Adrenal gland (tissue), 12 donors: ENCODE measurements around the gene ESPNL. TPM values are rescaled to one million over a fixed set of nuclear protein-coding genes. Genes with fewer than 3 reads are reported as not detected.

ENCODE experiments used
- DNase-seq, 7 donors: peaks; one replicate each; pipeline ENCODE4 v3.0.0-alpha.2; 2019 to 2020
- H3K27ac ChIP-seq, 5 donors: fragments of 200-600 bp; sonication (generic) in 4 of 5; 1 replicate in 3 of 5; 2 replicates in 2 of 5; pipeline versions ENCODE4 v1.5.1 to v1.8.0; 2016 to 2020; ENCODE audit warnings: mild to moderate bottlenecking in 1 of 5
- H3K27me3 ChIP-seq: fragments of 200-600 bp; 2 replicates; pipeline ENCODE4 v1.8.0; 2021
- H3K36me3 ChIP-seq, 2 donors: fragments of 200-600 bp; replicated peaks in 1 of 2; 1 replicate in 1 of 2; 2 replicates in 1 of 2; pipeline versions ENCODE4 v1.5.1 to v1.8.0; 2018 to 2022
- H3K4me1 ChIP-seq, 2 donors: fragments of 200-600 bp; replicated peaks in 1 of 2; 1 replicate in 1 of 2; 2 replicates in 1 of 2; pipeline versions ENCODE4 v1.5.1 to v1.8.0; 2018 to 2021
- H3K4me3 ChIP-seq, 4 donors: fragments of 200-600 bp; sonication (generic) in 3 of 4; one replicate each; pipeline ENCODE4 v1.5.1; 2016 to 2018
- H3K9me3 ChIP-seq, 3 donors: fragments of 200-600 bp; sonication (generic) in 1 of 3; replicated peaks in 1 of 3; 1 replicate in 2 of 3; 2 replicates in 1 of 3; pipeline versions ENCODE4 v1.5.1 to v1.8.0; 2016 to 2021
- POLR2A ChIP-seq, 2 donors: fragments of 450-650 bp; IDR thresholded peaks; one replicate each; pipeline ENCODE4 v1.6.1; 2017; ENCODE audit warnings: antibody characterized with exemption in 2 of 2, mild to moderate bottlenecking in 2 of 2, moderate library complexity in 1 of 2
- WGBS, 4 donors: extraction: QIAGEN DNeasy Blood & Tissue Kit in 2 of 4; methylation state at CpG; one replicate each; pipeline versions ENCODE4 v1.1.5 to v1.1.7; 2013 to 2017; 5-methylcytosine and 5-hydroxymethylcytosine counted together
- intact Hi-C, 2 donors: fragments of 100-400 bp; cut with DNase I; formaldehyde crosslinking; loops; one replicate each; pipeline versions ENCODE4 v1.14.1 to v1.15.0; 2022 to 2023
- polyA plus RNA-seq, 3 donors: library from polyadenylated mRNA; stranded (reverse); fragments of 200-250 nt in 2 of 3; fragments of 350-450 nt in 1 of 3; fragmentation: Illumina TruSeq in 1 of 3; extraction: RNeasy Lipid Tissue Mini Kit (QIAGEN cat#74804) in 1 of 3; gene quantifications; one replicate each; pipeline ENCODE4 v1.2.3, GENCODE V29; 2013 to 2014
- total RNA-seq, 9 donors: library from RNA; depleted of rRNA in 4 of 9; stranded (reverse); fragments of >200 nt in 4 of 9; fragments of 120-200 nt in 1 of 9; fragmentation: NEBNext Ultra II Directional in 1 of 9; extraction: Animal tissue kit (Norgen Biotek cat#: 25700) in 1 of 9; gene quantifications; one replicate each; pipeline versions ENCODE4 v1.1.0 to v1.2.4, GENCODE V29; 2013 to 2023
- TF ChIP-seq, protein P1 (sequence below), 6 experiments: fragments of 450-650 bp in 4 of 6; fragments of 200-600 bp in 2 of 6; sonication (generic) in 1 of 6; IDR thresholded peaks; 1 replicate in 5 of 6; 2 replicates in 1 of 6; pipeline versions ENCODE4 v1.5.1 to v1.8.0; 2016 to 2021; ENCODE audit warnings: antibody characterized with exemption in 6 of 6, mild to moderate bottlenecking in 2 of 6, moderate library complexity in 1 of 6
- donor health status: healthy with polysubstance abuse.
- donor health status: Bipolar disorder and iron deficiency.
- donor health status: DM: yes; HTN: yes; CAD: no.
- donor health status: DM: no; HTN: no; CAD: no.
- donor health status: DM: no; HTN: no; CAD: no.
- donor health status: DM: yes; HTN: yes; CAD: no.

ESPNL gene
- total and polyA plus RNA-seq, 12 donors: 0.03 to 5.9 (median 1.2) TPM; not detected in 5

GRCh38 chr2:238158509-238159070 is 58.5 kb downstream of the ESPNL start, which contains the start of gene ERFE:
Gene ERFE, plus strand, starts transcription at chr2:238158970. Its CDS starts 38 bp downstream, at chr2:238159008.
- DNase-seq: peak in 1 of 7 donors; percentile 29
- Histone ChIP-seq H3K4me3 (peak within 1 kb of the TSS in 1 of 4 donors; percentile 47), H3K9me3 (no peaks in the 10 kb centered on the region), H3K27me3 (peaks cover 8% of the 10 kb centered on the region), H3K4me1 (peaks cover 0 to 4% of the 10 kb centered on the region in 2 donors), H3K36me3 (no peaks in the 10 kb centered on the region), H3K27ac (no peak within 1 kb of the TSS)
- TF ChIP-seq POLR2A (IDR thresholded peaks at IDR 0.05): no peak
- TF ChIP-seq, protein P1, sequence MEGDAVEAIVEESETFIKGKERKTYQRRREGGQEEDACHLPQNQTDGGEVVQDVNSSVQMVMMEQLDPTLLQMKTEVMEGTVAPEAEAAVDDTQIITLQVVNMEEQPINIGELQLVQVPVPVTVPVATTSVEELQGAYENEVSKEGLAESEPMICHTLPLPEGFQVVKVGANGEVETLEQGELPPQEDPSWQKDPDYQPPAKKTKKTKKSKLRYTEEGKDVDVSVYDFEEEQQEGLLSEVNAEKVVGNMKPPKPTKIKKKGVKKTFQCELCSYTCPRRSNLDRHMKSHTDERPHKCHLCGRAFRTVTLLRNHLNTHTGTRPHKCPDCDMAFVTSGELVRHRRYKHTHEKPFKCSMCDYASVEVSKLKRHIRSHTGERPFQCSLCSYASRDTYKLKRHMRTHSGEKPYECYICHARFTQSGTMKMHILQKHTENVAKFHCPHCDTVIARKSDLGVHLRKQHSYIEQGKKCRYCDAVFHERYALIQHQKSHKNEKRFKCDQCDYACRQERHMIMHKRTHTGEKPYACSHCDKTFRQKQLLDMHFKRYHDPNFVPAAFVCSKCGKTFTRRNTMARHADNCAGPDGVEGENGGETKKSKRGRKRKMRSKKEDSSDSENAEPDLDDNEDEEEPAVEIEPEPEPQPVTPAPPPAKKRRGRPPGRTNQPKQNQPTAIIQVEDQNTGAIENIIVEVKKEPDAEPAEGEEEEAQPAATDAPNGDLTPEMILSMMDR (IDR thresholded peaks at IDR 0.05): peak in 2 of 6 experiments; percentile 19 to 39
- intact Hi-C loops: no loop called here
- 7 to 26% (median 12%) methylated on average over 15 to 53 of the region's 61 CpGs for WGBS, 4 donors

GRCh38 chr2:238159071-238159539 is 59.0 kb downstream of the ESPNL start:
- TF ChIP-seq POLR2A (IDR thresholded peaks at IDR 0.05): no peak
- TF ChIP-seq, protein P1 (IDR thresholded peaks at IDR 0.05): peak in 1 of 6 experiments; percentile 1
- 2 to 5% (median 4%) methylated on average over 13 to 52 of the region's 52 CpGs for WGBS, 4 donors
- H3K9me3 ChIP-seq: no peaks in the 10 kb centered on the region
- no peak overlapping the region for H3K27ac ChIP-seq
- intact Hi-C loops: no loop called here
- H3K36me3 ChIP-seq: no peaks in the 10 kb centered on the region
- H3K4me1 ChIP-seq: peaks cover 0 to 4% of the 10 kb centered on the region in 2 donors
- peaks cover 13% of the 10 kb centered on the region for H3K27me3 ChIP-seq
- peak overlapping the region in 1 of 4 donors; percentile 47 for H3K4me3 ChIP-seq
- no peak for DNase-seq

- Histone ChIP-seq H3K4me3 (no peak overlapping the region), H3K4me1 (peaks cover 0 to 4% of the 10 kb centered on the region in 2 donors), H3K27me3 (peaks cover 16% of the 10 kb centered on the region), H3K27ac (no peak overlapping the region), H3K36me3 (no peaks in the 10 kb centered on the region), H3K9me3 (no peaks in the 10 kb centered on the region)
- no peak for DNase-seq
- TF ChIP-seq POLR2A (IDR thresholded peaks at IDR 0.05): no peak
- TF ChIP-seq, protein P1 (IDR thresholded peaks at IDR 0.05): no peak
- intact Hi-C loops: no loop called here
- 53 to 70% (median 61%) methylated on average over 8 to 10 of the region's 10 CpGs for WGBS, 4 donors
Measured at GRCh38 chr2:238159661-238160205, 59.6 kb downstream of the ESPNL start.

GRCh38 chr2:238160206-238161129 is 60.3 kb downstream of the ESPNL start:
- intact Hi-C loops: no loop called here
- DNase-seq: no peak
- TF ChIP-seq, protein P1 (IDR thresholded peaks at IDR 0.05): no peak
- no peak for TF ChIP-seq POLR2A (IDR thresholded peaks at IDR 0.05)
- Histone ChIP-seq H3K27ac (no peak overlapping the region), H3K27me3 (peaks cover 16% of the 10 kb centered on the region), H3K36me3 (no peaks in the 10 kb centered on the region), H3K4me3 (no peak overlapping the region), H3K9me3 (no peaks in the 10 kb centered on the region), H3K4me1 (peaks cover 0 to 4% of the 10 kb centered on the region in 2 donors)
- WGBS, 4 donors: 64 to 71% (median 66%) methylated on average over 14 to 23 of the region's 23 CpGs
